Measurements from ENCODE around the gene TBC1D7.

- TF ChIP-seq CTCF (IDR thresholded peaks at IDR 0.05) = no peak
- no peak for TF ChIP-seq EZH2 (IDR thresholded peaks at IDR 0.05; ENCODE audit: borderline replicate concordance, insufficient read depth, low read depth, low read length, poor library complexity, severe bottlenecking)
Measured at GRCh38 chr6:13303668-13304017, 24.7 kb downstream of the TBC1D7 start.

Measured in B cell (primary cell).